Measurements from ENCODE around the gene CCDC74A.
"Not testable (repeated sequence)": the region's sequence is repeated elsewhere in the genome, so short reads cannot be mapped to it uniquely, and the experiment has no call there.

CCDC74A gene

GRCh38 chr2:131492418-131493198, 35.1 kb upstream of the CCDC74A start:
- H3K79me2 ChIP-seq (ENCODE audit: insufficient read depth, low read length) = peaks cover 45% of the 10 kb centered on the region
- no peaks in the 10 kb centered on the region for H3K27me3 ChIP-seq (ENCODE audit: insufficient read depth, low read length)
- peaks cover 34% of the 10 kb centered on the region for H3K4me1 ChIP-seq (ENCODE audit: insufficient read depth, low read length, severe bottlenecking)
- H3K36me3 ChIP-seq (ENCODE audit: insufficient read depth, low read length) = peaks cover 15% of the 10 kb centered on the region; the same call in 1 of the 2 replicates
- H3K9me2 ChIP-seq (ENCODE audit: low read depth, low read length) = no peaks in the 10 kb centered on the region
- H3K4me2 ChIP-seq (ENCODE audit: low read length) = peak overlapping the region; percentile 96
- no peaks in the 10 kb centered on the region for H3K9me3 ChIP-seq (ENCODE audit: low read length)
- peak overlapping the region; percentile 97 for H3K4me3 ChIP-seq (ENCODE audit: low read depth, low read length, poor library complexity, severe bottlenecking)
- H3F3A ChIP-seq (ENCODE audit: insufficient read depth, low read length) = no peaks in the 10 kb centered on the region
- peak overlapping the region; percentile 98 for H3K9ac ChIP-seq (ENCODE audit: low read length)
- TF ChIP-seq EZH2 (IDR thresholded peaks at IDR 0.05; ENCODE audit: borderline replicate concordance, low read length) (no peak), CTCF (IDR thresholded peaks at IDR 0.05; ENCODE audit: low read length) (peak; percentile 84)
- H2AFZ ChIP-seq (ENCODE audit: low read length) = no peak overlapping the region
- no peaks in the 10 kb centered on the region for H4K20me1 ChIP-seq (ENCODE audit: insufficient read depth, low read length)
- H3K27ac ChIP-seq (ENCODE audit: low read depth, low read length, poor library complexity, severe bottlenecking) = peak overlapping the region; percentile 77

GRCh38 chr2:131493199-131493968, 34.3 kb upstream of the CCDC74A start:
- Histone ChIP-seq H3K9me3 (ENCODE audit: low read length) (no peaks in the 10 kb centered on the region), H3K36me3 (ENCODE audit: insufficient read depth, low read length) (peaks cover 14% of the 10 kb centered on the region), H2AFZ (ENCODE audit: low read length) (no peak overlapping the region), H3F3A (ENCODE audit: insufficient read depth, low read length) (no peaks in the 10 kb centered on the region), H4K20me1 (ENCODE audit: insufficient read depth, low read length) (no peaks in the 10 kb centered on the region), H3K4me1 (ENCODE audit: insufficient read depth, low read length, severe bottlenecking) (peaks cover 34% of the 10 kb centered on the region), H3K4me2 (ENCODE audit: low read length) (peak overlapping the region; percentile 96), H3K79me2 (ENCODE audit: insufficient read depth, low read length) (peaks cover 45% of the 10 kb centered on the region), H3K4me3 (ENCODE audit: low read depth, low read length, poor library complexity, severe bottlenecking) (peak overlapping the region; percentile 97), H3K27me3 (ENCODE audit: insufficient read depth, low read length) (no peaks in the 10 kb centered on the region), H3K9ac (ENCODE audit: low read length) (peak overlapping the region; percentile 98), H3K27ac (ENCODE audit: low read depth, low read length, poor library complexity, severe bottlenecking) (peak overlapping the region; percentile 77), H3K9me2 (ENCODE audit: low read depth, low read length) (no peaks in the 10 kb centered on the region)
- no peak for TF ChIP-seq EZH2 (IDR thresholded peaks at IDR 0.05; ENCODE audit: borderline replicate concordance, low read length)
- no peak for TF ChIP-seq CTCF (IDR thresholded peaks at IDR 0.05; ENCODE audit: low read length)

- H3K36me3 ChIP-seq (ENCODE audit: insufficient read depth, low read length) = peaks cover 29% of the 10 kb centered on the region
- peaks cover 45% of the 10 kb centered on the region for H3K79me2 ChIP-seq (ENCODE audit: insufficient read depth, low read length)
- H3K9me2 ChIP-seq (ENCODE audit: low read depth, low read length); H4K20me1 ChIP-seq (ENCODE audit: insufficient read depth, low read length); H3K9ac ChIP-seq (ENCODE audit: low read length); H3K9me3 ChIP-seq (ENCODE audit: low read length); H3K27ac ChIP-seq (ENCODE audit: low read depth, low read length, poor library complexity, severe bottlenecking); H2AFZ ChIP-seq (ENCODE audit: low read length); H3K27me3 ChIP-seq (ENCODE audit: insufficient read depth, low read length); H3F3A ChIP-seq (ENCODE audit: insufficient read depth, low read length); H3K4me3 ChIP-seq (ENCODE audit: low read depth, low read length, poor library complexity, severe bottlenecking): not testable (repeated sequence)
- H3K4me1 ChIP-seq (ENCODE audit: insufficient read depth, low read length, severe bottlenecking) = peaks cover 26% of the 10 kb centered on the region
- peak overlapping the region; percentile 96; the same call in 1 of the 2 replicates for H3K4me2 ChIP-seq (ENCODE audit: low read length)
These were observed 32.2 kb upstream of the CCDC74A start for GRCh38 chr2:131495506-131495905.

- H3K27me3 ChIP-seq (ENCODE audit: insufficient read depth, low read length); H3F3A ChIP-seq (ENCODE audit: insufficient read depth, low read length); H3K9ac ChIP-seq (ENCODE audit: low read length); H3K9me3 ChIP-seq (ENCODE audit: low read length); H4K20me1 ChIP-seq (ENCODE audit: insufficient read depth, low read length); H3K9me2 ChIP-seq (ENCODE audit: low read depth, low read length); H3K4me3 ChIP-seq (ENCODE audit: low read depth, low read length, poor library complexity, severe bottlenecking); H3K27ac ChIP-seq (ENCODE audit: low read depth, low read length, poor library complexity, severe bottlenecking); H2AFZ ChIP-seq (ENCODE audit: low read length); H3K4me2 ChIP-seq (ENCODE audit: low read length): not testable (repeated sequence)
- Histone ChIP-seq H3K79me2 (ENCODE audit: insufficient read depth, low read length) (peaks cover 40% of the 10 kb centered on the region), H3K36me3 (ENCODE audit: insufficient read depth, low read length) (peaks cover 56% of the 10 kb centered on the region), H3K4me1 (ENCODE audit: insufficient read depth, low read length, severe bottlenecking) (peaks cover 19% of the 10 kb centered on the region)
These were observed 29.2 kb upstream of the CCDC74A start for GRCh38 chr2:131498321-131498973.

GRCh38 chr2:131503587-131503986, 24.1 kb upstream of the CCDC74A start:
- H3K79me2 ChIP-seq (ENCODE audit: insufficient read depth, low read length); H2AFZ ChIP-seq (ENCODE audit: low read length); H3F3A ChIP-seq (ENCODE audit: insufficient read depth, low read length); H3K27ac ChIP-seq (ENCODE audit: low read depth, low read length, poor library complexity, severe bottlenecking); H3K9ac ChIP-seq (ENCODE audit: low read length); H3K9me2 ChIP-seq (ENCODE audit: low read depth, low read length); H3K4me1 ChIP-seq (ENCODE audit: insufficient read depth, low read length, severe bottlenecking); H4K20me1 ChIP-seq (ENCODE audit: insufficient read depth, low read length); H3K4me3 ChIP-seq (ENCODE audit: low read depth, low read length, poor library complexity, severe bottlenecking); H3K27me3 ChIP-seq (ENCODE audit: insufficient read depth, low read length); H3K4me2 ChIP-seq (ENCODE audit: low read length); H3K9me3 ChIP-seq (ENCODE audit: low read length): not testable (repeated sequence)
- peaks cover 88% of the 10 kb centered on the region for H3K36me3 ChIP-seq (ENCODE audit: insufficient read depth, low read length)
